Neural progenitor cell (in vitro differentiated cells): ENCODE data around the gene COL26A1.
A peak's percentile ranks its signal among the peaks of the same experiment; 100 is the strongest.

Source experiments
- CTCF ChIP-seq: fragments of 200-600 bp; sonication (generic); IDR thresholded peaks from 2 replicates; pipeline ENCODE4 v1.5.1; 2017; ENCODE audit warnings: antibody characterized with exemption, mild to moderate bottlenecking
- EZH2 ChIP-seq: fragments of 200-600 bp; sonication (generic); IDR thresholded peaks from 2 replicates; pipeline ENCODE4 v1.6.1; 2017; ENCODE audit warnings: antibody characterized with exemption, mild to moderate bottlenecking, moderate library complexity
- EZH2phosphoT487 ChIP-seq: fragments of 200-600 bp; sonication (generic); IDR thresholded peaks from 2 replicates; pipeline ENCODE4 v1.6.1; 2017; ENCODE audit warnings: antibody characterized with exemption

GRCh38 chr7:101321491-101322401 lies 40.9 kb upstream of the COL26A1 start, which contains the start of gene IFT22:
- TF ChIP-seq CTCF (peak; percentile 57), EZH2 (no peak), EZH2phosphoT487 (no peak)
